ENCODE measurements around the gene SPG21. TPM values are rescaled to one million over a fixed set of nuclear protein-coding genes. Genes with fewer than 3 reads are reported as not detected.

The SPG21 gene
- total and polyA plus RNA-seq, 12 donors, result 51.1 to 121 (median 91.5) TPM

DNA sequence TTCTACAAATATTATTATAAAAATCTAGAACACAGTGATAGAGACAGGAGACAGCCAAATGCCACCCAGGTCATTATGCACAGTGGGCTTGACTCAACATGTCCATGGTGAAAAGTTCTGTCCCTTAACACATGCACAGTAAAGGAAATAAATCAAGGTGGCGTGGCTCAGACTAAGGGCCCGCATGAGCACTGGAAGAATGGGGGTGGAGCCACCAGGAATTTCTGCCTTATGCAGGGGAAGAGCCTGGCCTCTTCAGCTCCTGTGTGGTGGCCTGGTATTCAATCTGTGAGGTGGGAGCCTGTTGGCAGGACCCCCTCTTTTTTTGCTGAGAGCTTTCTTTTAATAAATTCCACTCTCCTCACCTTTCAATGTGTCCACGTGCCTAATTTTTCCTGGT is 17.2 kb upstream of the SPG21 start:
- H3K36me3 ChIP-seq (replicated peaks in 1 of 2), result peaks cover 0 to 7% of the 10 kb centered on the region in 2 donors

DNA sequence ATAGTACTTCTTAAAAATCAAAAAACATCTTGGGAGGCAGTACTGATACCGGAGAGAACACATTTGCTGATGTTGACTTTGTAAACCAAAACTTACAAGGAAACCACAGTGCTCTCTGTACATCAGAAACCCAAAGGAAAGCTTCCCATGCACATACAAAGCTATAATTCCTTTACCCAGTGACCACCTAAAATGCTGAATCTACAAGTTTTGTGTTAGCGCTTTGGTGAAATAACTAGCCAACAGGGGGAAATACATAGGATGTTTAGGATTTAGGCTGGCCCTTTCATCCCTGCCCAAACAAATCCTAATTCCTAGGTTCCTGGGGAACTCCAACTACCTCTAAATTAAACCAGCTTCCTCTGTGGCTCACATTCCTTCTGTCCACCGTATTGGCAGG is 15.3 kb upstream of the SPG21 start:
- intact Hi-C loops (cut with DNase I), result no loop called here
- peaks cover 0 to 4% of the 10 kb centered on the region in 2 donors for H3K36me3 ChIP-seq (replicated peaks in 1 of 2)
- H3K27ac ChIP-seq, result no peak overlapping the region
- no peak for DNase-seq
- no peak overlapping the region for H3K4me3 ChIP-seq
- no peaks in the 10 kb centered on the region for H3K4me1 ChIP-seq (replicated peaks in 1 of 2)
- TF ChIP-seq POLR2A (IDR thresholded peaks at IDR 0.05), result no peak
- TF ChIP-seq, protein P1, sequence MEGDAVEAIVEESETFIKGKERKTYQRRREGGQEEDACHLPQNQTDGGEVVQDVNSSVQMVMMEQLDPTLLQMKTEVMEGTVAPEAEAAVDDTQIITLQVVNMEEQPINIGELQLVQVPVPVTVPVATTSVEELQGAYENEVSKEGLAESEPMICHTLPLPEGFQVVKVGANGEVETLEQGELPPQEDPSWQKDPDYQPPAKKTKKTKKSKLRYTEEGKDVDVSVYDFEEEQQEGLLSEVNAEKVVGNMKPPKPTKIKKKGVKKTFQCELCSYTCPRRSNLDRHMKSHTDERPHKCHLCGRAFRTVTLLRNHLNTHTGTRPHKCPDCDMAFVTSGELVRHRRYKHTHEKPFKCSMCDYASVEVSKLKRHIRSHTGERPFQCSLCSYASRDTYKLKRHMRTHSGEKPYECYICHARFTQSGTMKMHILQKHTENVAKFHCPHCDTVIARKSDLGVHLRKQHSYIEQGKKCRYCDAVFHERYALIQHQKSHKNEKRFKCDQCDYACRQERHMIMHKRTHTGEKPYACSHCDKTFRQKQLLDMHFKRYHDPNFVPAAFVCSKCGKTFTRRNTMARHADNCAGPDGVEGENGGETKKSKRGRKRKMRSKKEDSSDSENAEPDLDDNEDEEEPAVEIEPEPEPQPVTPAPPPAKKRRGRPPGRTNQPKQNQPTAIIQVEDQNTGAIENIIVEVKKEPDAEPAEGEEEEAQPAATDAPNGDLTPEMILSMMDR (IDR thresholded peaks at IDR 0.05), result no peak
- WGBS, 4 donors, result 84 to 92% (median 86%) methylated on average over 3 of the region's 3 CpGs
- H3K9me3 ChIP-seq (replicated peaks in 1 of 3), result no peaks in the 10 kb centered on the region
- H3K27me3 ChIP-seq, result no peaks in the 10 kb centered on the region

More for the DNA sequence above, 17.2 kb upstream of the SPG21 start:
- DNase-seq, result no peak
- no peak overlapping the region for H3K4me3 ChIP-seq
- H3K9me3 ChIP-seq (replicated peaks in 1 of 3), result no peaks in the 10 kb centered on the region
- H3K27ac ChIP-seq, result no peak overlapping the region
- TF ChIP-seq, protein P1 (IDR thresholded peaks at IDR 0.05), result no peak
- no peak for TF ChIP-seq POLR2A (IDR thresholded peaks at IDR 0.05)
- no peaks in the 10 kb centered on the region for H3K27me3 ChIP-seq
- intact Hi-C loops (cut with DNase I), result no loop called here
- 88 to 94% (median 90%) methylated on average over 3 of the region's 3 CpGs for WGBS, 4 donors
- no peaks in the 10 kb centered on the region for H3K4me1 ChIP-seq (replicated peaks in 1 of 2)

DNA sequence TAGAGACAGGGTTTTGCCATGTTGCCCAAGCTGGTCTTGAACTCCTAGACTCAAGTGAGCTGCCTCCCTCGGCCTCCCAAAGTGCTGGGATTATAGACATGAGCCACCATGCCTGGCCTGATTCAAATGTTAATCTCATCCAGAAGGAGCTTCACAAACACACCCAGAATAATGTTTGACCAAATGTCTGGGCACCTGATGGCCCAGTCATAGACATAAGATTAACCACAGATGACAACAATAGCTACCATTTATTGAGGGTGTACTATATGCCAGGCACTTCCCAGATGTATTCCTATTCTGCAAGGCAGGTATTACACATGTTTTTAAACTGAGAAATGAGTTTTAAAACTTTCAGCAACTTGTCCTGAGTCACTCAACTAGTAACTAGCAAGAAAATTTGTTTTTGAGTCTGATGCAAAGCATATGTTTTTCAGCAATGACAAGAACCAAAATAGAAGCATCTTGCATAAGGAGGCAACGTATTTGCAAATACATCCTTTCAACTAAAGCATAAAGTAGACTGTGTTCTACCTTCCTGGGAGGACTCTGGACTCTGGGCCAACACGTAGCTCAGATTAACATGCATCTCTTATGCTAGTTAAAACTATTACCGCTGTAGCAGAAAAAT is 8.1 kb upstream of the SPG21 start:
- 85 to 98% (median 93%) methylated on average over 4 of the region's 4 CpGs for WGBS, 4 donors
- Histone ChIP-seq H3K27me3 (no peaks in the 10 kb centered on the region), H3K36me3 (replicated peaks in 1 of 2) (no peaks in the 10 kb centered on the region), H3K4me3 (no peak overlapping the region), H3K27ac (no peak overlapping the region), H3K9me3 (replicated peaks in 1 of 3) (no peaks in the 10 kb centered on the region), H3K4me1 (replicated peaks in 1 of 2) (no peaks in the 10 kb centered on the region)
- no peak for TF ChIP-seq POLR2A (IDR thresholded peaks at IDR 0.05)
- TF ChIP-seq, protein P1 (IDR thresholded peaks at IDR 0.05), result no peak
- intact Hi-C loops (cut with DNase I), result no loop called here
- no peak for DNase-seq

DNA sequence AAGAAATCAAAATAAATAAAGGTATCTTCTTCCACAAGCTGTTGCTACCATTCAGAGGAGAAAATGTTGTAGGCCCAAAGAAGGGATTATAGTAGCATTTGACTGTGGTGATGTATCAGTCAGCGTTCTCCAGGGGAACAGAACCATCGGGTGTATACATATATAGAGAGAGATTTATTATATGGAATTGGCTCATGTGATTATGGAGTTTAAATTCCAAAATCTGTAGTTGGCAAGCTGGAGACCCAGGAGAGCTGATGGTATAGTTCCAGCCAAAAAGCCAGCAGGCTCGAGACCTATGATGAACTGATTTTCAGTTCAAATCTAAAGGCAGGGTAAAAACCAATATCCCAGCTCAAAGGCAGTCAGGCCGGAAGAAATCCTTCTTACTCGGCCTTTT is 7.4 kb upstream of the SPG21 start:
- 72 to 84% (median 82%) methylated on average over 5 of the region's 5 CpGs for WGBS, 4 donors
- H3K4me3 ChIP-seq, result no peak overlapping the region
- intact Hi-C loops (cut with DNase I), result no loop called here
- H3K9me3 ChIP-seq (replicated peaks in 1 of 3), result no peaks in the 10 kb centered on the region
- no peak overlapping the region for H3K27ac ChIP-seq
- H3K27me3 ChIP-seq, result no peaks in the 10 kb centered on the region
- no peak for DNase-seq
- no peaks in the 10 kb centered on the region for H3K4me1 ChIP-seq (replicated peaks in 1 of 2)
- TF ChIP-seq POLR2A (IDR thresholded peaks at IDR 0.05), result no peak
- TF ChIP-seq, protein P1 (IDR thresholded peaks at IDR 0.05), result no peak
- no peaks in the 10 kb centered on the region for H3K36me3 ChIP-seq (replicated peaks in 1 of 2)
